Activated T-helper 1 cell treated with anti-CD3 and anti-CD28 coated beads, Interleukin-12 subunit alpha, Interleukin-12 subunit beta, Interleukin-2, Interleukin-4 antibody, amounts not matched to agents 30 ng/mL and 10 ng/mL and 1 ng/mL, durations not matched to agents 14 hours and 24 hours and 36 hours (primary cell): ENCODE measurements around the gene PSMB9. TPM values are rescaled to one million over a fixed set of nuclear protein-coding genes. Genes with fewer than 3 reads are reported as not detected.

Experiments
- DNase-seq: peaks from one replicate; pipeline ENCODE4 v3.0.0; 2021; ENCODE audit warnings: low spot score
- H3K27ac Mint-ChIP-seq: one replicate; pipeline ENCODE4 v1.8.0; 2021; ENCODE audit warnings: mild to moderate bottlenecking, mixed read lengths
- H3K27me3 Mint-ChIP-seq: one replicate; pipeline ENCODE4 v1.8.0; 2022; ENCODE audit warnings: mild to moderate bottlenecking, moderate library complexity, mixed read lengths; ENCODE audit not compliant: insufficient read depth
- H3K36me3 Mint-ChIP-seq: one replicate; pipeline ENCODE4 v1.8.0; 2021; ENCODE audit warnings: low read depth, mixed read lengths
- H3K4me1 Mint-ChIP-seq: one replicate; pipeline ENCODE4 v1.8.0; 2021; ENCODE audit warnings: low read depth, mixed read lengths
- H3K4me3 Mint-ChIP-seq: one replicate; pipeline ENCODE4 v1.8.0; 2021; ENCODE audit warnings: mild to moderate bottlenecking, moderate library complexity, mixed read lengths
- H3K9me3 Mint-ChIP-seq: one replicate; pipeline ENCODE4 v1.8.0; 2021; ENCODE audit warnings: mixed read lengths
- intact Hi-C: fragments of 100-400 bp; cut with micrococcal nuclease; formaldehyde crosslinking; loops from one replicate; pipeline ENCODE4 v1.15.1; 2024
- total RNA-seq: library from RNA; stranded (reverse); gene quantifications from 2 replicates; pipeline ENCODE4 v1.2.3, GENCODE V29; 2022

The PSMB9 gene
- total RNA-seq, 1 donor from 2014 or later, result 253 TPM

- Mint-ChIP-seq H3K27ac (peak overlapping the region; percentile 8), H3K4me1 (peaks cover 81% of the 10 kb centered on the region), H3K36me3 (peaks cover 76% of the 10 kb centered on the region), H3K9me3 (no peaks in the 10 kb centered on the region), H3K27me3 (no peaks in the 10 kb centered on the region), H3K4me3 (no peak overlapping the region)
- intact Hi-C loops, result no loop called here
- no peak for DNase-seq
Observed at GRCh38 chr6:32830017-32830416, 24.0 kb upstream of the PSMB9 start.

- intact Hi-C loops, result no loop called here
- Mint-ChIP-seq H3K4me1 (peaks cover 88% of the 10 kb centered on the region), H3K4me3 (no peak overlapping the region), H3K27me3 (no peaks in the 10 kb centered on the region), H3K9me3 (no peaks in the 10 kb centered on the region), H3K27ac (peak overlapping the region; percentile 20), H3K36me3 (peaks cover 85% of the 10 kb centered on the region)
- no peak for DNase-seq
Observed at GRCh38 chr6:32830936-32831335, 23.1 kb upstream of the PSMB9 start.

- H3K27ac Mint-ChIP-seq, result no peak overlapping the region
- H3K27me3 Mint-ChIP-seq, result no peaks in the 10 kb centered on the region
- DNase-seq, result no peak
- peaks cover 88% of the 10 kb centered on the region for H3K4me1 Mint-ChIP-seq
- no peaks in the 10 kb centered on the region for H3K9me3 Mint-ChIP-seq
- intact Hi-C loops, result no loop called here
- peaks cover 89% of the 10 kb centered on the region for H3K36me3 Mint-ChIP-seq
- H3K4me3 Mint-ChIP-seq, result no peak overlapping the region
Observed at GRCh38 chr6:32832535-32832934, 21.5 kb upstream of the PSMB9 start.

DNA sequence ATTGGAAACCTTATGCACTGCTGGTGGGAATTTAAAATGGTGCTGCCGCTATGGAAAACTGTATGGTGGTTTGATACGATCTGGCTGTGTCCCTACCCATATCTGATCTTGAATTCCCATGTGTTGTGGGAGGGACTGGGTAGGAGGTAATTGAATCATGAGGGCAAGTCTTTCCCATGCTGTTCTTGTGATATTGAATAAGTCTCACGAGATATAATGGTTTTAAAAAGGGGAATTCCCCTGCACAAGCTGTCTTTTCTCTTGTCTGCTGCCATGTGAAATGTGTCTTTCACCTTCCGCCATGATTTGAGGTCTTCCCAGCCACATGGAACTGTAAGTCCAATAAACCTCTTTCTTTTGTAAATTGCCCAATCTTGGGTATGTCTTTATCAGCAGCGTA is 20.3 kb upstream of the PSMB9 start:
- Mint-ChIP-seq H3K36me3 (peaks cover 82% of the 10 kb centered on the region), H3K27me3 (no peaks in the 10 kb centered on the region), H3K4me1 (peaks cover 81% of the 10 kb centered on the region), H3K27ac (peak overlapping the region; percentile 5), H3K9me3 (no peaks in the 10 kb centered on the region), H3K4me3 (peak overlapping the region; percentile 34)
- DNase-seq, result no peak
- intact Hi-C loops, result no loop called here

DNA sequence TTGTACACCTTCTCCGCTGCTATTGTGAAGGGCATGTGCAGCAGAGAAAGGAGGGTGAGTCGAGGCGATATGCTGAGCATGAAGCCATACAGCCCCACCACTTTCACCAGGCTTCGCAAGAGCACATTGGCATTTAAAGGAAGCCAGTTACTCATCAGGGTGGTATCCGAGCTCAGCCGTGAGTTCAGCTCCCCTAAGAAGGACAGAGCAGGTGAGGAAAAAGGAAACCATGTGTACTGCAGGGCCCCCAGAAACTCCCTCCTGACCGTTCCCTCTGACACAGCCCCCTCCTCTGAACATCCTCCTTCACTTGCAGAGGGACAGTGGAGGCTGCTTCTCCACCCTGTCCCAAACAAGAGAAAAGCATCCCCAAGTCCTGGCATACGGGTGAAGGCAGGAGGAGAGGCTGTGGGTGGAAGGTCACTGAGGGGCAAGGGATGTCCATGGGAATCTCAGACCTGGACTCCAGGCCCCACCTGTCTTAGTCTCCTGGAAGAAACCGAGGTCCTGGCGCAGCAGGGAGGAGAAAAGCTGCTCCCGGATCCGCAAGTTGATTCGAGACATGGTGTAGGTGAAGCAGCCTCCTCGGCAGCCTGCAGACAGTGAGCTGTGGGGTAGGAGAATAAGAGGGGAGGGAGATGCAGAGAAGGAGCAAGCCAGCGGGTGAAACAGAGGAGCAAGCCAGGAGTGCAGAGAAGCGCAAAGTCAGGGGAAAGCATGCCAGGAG is 18.7 kb upstream of the PSMB9 start:
- peaks cover 88% of the 10 kb centered on the region for H3K4me1 Mint-ChIP-seq
- peaks cover 74% of the 10 kb centered on the region for H3K36me3 Mint-ChIP-seq
- H3K9me3 Mint-ChIP-seq, result no peaks in the 10 kb centered on the region
- H3K27ac Mint-ChIP-seq, result peak overlapping the region; percentile 24
- no peaks in the 10 kb centered on the region for H3K27me3 Mint-ChIP-seq
- intact Hi-C loops, result no loop called here
- peak overlapping the region; percentile 79 for H3K4me3 Mint-ChIP-seq
- DNase-seq, result no peak

GRCh38 chr6:32836873-32837272 is 17.1 kb upstream of the PSMB9 start:
- DNase-seq, result no peak
- H3K27ac Mint-ChIP-seq, result peak overlapping the region; percentile 72
- peaks cover 88% of the 10 kb centered on the region for H3K4me1 Mint-ChIP-seq
- H3K9me3 Mint-ChIP-seq, result no peaks in the 10 kb centered on the region
- peak overlapping the region; percentile 79 for H3K4me3 Mint-ChIP-seq
- intact Hi-C loops, result no loop called here
- no peaks in the 10 kb centered on the region for H3K27me3 Mint-ChIP-seq
- peaks cover 75% of the 10 kb centered on the region for H3K36me3 Mint-ChIP-seq

- peak overlapping the region; percentile 72 for H3K27ac Mint-ChIP-seq
- no peak for DNase-seq
- H3K27me3 Mint-ChIP-seq, result no peaks in the 10 kb centered on the region
- peak overlapping the region; percentile 79 for H3K4me3 Mint-ChIP-seq
- H3K9me3 Mint-ChIP-seq, result no peaks in the 10 kb centered on the region
- peaks cover 76% of the 10 kb centered on the region for H3K36me3 Mint-ChIP-seq
- H3K4me1 Mint-ChIP-seq, result peaks cover 88% of the 10 kb centered on the region
- intact Hi-C loops, result loop anchor here (1.0 to 2.0 kb wide), 4 partner anchors 17 to 134 kb away; partner anchors contain the start of gene PSMB9
Observed at GRCh38 chr6:32837651-32838113, 16.3 kb upstream of the PSMB9 start.

- H3K27me3 Mint-ChIP-seq, result no peaks in the 10 kb centered on the region
- peaks cover 76% of the 10 kb centered on the region for H3K36me3 Mint-ChIP-seq
- H3K27ac Mint-ChIP-seq, result peak within 1 kb of the TSS; percentile 89
- H3K4me1 Mint-ChIP-seq, result peaks cover 87% of the 10 kb centered on the region
- intact Hi-C loops, result loop anchor here (1.0 to 2.0 kb wide), 4 partner anchors 16 to 133 kb away; partner anchors contain the start of gene PSMB9
- DNase-seq, result peak; percentile 97
- H3K9me3 Mint-ChIP-seq, result no peaks in the 10 kb centered on the region
- H3K4me3 Mint-ChIP-seq, result peak within 1 kb of the TSS; percentile 79
Observed at GRCh38 chr6:32838114-32838958, 15.7 kb upstream of the PSMB9 start, which contains the start of gene TAP2. TSS of gene TAP2 (minus strand) at chr6:32838739. CDS start at chr6:32838233, 506 bp downstream.

DNA sequence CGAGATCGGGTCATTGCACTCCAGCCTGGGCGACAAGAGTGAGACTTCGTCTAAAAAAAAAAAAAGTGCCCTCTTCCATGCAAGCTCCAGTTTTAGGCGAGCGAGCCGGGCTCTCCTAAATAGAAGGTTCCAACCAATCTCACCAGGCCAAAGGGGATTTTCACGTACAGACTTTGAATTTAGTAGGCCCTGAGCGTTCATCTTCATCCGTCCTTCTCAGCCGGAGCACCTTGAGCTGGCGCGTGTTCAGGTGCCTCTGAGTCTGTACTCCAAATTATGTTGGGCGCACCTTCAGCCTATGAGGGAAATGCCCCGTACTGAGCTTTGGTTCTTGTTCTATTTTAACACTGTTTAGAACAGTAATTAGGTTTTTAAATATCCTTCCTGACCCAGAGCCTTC is 14.6 kb upstream of the PSMB9 start:
- no peaks in the 10 kb centered on the region for H3K9me3 Mint-ChIP-seq
- no peaks in the 10 kb centered on the region for H3K27me3 Mint-ChIP-seq
- H3K4me1 Mint-ChIP-seq, result peaks cover 77% of the 10 kb centered on the region
- intact Hi-C loops, result loop anchor here (2.0 kb wide), 1 partner anchor 55 kb away; no protein-coding TSS in a partner anchor
- DNase-seq, result no peak
- peak overlapping the region; percentile 79 for H3K4me3 Mint-ChIP-seq
- peaks cover 72% of the 10 kb centered on the region for H3K36me3 Mint-ChIP-seq
- H3K27ac Mint-ChIP-seq, result peak overlapping the region; percentile 89

DNA sequence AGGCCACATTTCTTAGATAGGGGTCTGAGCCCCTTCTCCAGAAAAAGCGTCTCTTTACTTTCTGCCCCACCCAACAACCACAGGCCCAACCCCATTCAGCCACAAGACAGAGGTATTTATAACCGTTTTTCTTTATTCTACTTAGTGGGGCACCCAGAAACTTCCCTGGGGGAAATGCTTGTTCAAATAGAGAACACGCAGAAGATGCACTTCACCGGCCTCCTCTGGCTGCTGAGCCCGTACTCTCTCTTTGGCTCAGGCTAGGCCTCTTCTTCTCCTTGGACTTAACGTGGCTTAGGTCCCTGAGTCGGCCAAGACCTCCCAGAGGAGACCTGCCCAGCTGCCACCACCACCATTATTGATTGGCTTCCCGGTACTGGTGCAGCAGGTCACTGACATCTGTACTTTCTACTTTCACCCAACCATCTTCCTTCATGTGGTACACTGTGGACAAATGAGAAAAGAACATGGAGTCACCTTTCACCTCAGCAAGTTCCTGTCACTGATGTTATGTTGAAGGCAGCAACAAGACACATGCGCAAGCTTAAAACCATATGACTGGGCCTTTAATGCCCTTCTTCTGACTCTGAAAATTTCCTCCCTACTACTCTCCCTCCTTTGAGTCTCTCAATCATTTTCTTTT is 13.3 kb upstream of the PSMB9 start:
- Mint-ChIP-seq H3K27me3 (no peaks in the 10 kb centered on the region), H3K27ac (peak overlapping the region; percentile 88), H3K36me3 (peaks cover 70% of the 10 kb centered on the region), H3K4me3 (peak overlapping the region; percentile 93), H3K9me3 (no peaks in the 10 kb centered on the region), H3K4me1 (peaks cover 70% of the 10 kb centered on the region)
- DNase-seq, result peak; percentile 25
- intact Hi-C loops, result loop anchor here (5.0 to 10.0 kb wide), 3 partner anchors 472 to 1188 kb away; partner anchors contain the start of genes BAG6, CUTA, PHF1 and TAPBP

DNA sequence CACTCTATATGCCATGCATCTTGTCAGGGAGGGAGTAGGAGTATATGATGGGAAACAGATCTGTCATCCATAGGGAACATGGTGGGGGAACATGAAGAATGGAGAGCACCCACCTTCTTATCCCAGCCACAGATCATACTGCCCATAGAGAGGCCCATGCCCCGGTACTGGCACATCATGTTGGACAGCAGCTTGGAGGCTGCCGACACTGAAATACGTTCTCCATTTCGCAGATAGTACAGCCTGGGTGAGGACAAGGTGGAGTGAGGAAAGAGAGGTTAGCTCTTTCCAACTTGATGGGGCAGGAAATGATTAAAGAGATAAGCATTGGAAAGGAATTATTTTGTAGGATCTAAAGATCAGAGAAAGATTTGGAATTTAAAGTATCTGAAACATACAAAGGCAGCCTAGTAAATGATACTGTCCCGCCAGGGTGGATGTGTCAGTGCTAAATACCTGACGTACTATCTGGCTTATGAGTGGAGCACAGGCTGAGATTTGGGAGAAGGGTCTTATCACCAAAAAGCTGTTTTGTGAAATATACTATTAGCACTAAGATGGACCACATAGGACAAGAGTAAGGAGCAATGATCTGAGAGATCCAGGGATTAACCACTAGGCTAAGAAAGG is 11.9 kb upstream of the PSMB9 start:
- Mint-ChIP-seq H3K4me1 (peaks cover 70% of the 10 kb centered on the region), H3K9me3 (no peaks in the 10 kb centered on the region), H3K4me3 (peak overlapping the region; percentile 93), H3K27ac (peak overlapping the region; percentile 88), H3K27me3 (no peaks in the 10 kb centered on the region), H3K36me3 (peaks cover 70% of the 10 kb centered on the region)
- DNase-seq, result no peak
- intact Hi-C loops, result loop anchor here (5.0 to 10.0 kb wide), 3 partner anchors 470 to 1190 kb away; partner anchors contain the start of genes BAG6, CUTA, PHF1 and TAPBP

DNA sequence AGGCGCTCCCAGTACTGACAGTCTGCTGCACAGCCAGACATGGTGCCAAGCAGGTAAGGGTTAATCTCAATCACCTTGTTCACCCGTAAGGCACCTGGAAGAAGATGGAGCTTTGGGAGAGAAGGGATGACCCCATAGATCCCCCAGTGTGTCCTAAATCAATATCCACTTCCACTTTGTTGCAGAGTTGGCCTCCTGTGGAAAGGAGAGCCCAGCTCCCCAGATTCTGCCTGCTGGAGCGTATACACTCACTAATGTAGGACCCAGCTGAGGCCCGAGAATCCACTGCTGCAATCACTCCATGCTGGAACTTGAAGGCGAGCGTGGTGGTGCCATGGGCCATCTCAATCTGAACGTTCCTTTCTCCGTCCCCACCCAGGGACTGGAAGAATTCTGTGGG is 11.3 kb upstream of the PSMB9 start:
- no peak for DNase-seq
- H3K4me1 Mint-ChIP-seq, result peaks cover 71% of the 10 kb centered on the region
- H3K27me3 Mint-ChIP-seq, result no peaks in the 10 kb centered on the region
- H3K27ac Mint-ChIP-seq, result peak overlapping the region; percentile 98
- peak overlapping the region; percentile 93 for H3K4me3 Mint-ChIP-seq
- no peaks in the 10 kb centered on the region for H3K9me3 Mint-ChIP-seq
- H3K36me3 Mint-ChIP-seq, result peaks cover 70% of the 10 kb centered on the region
- intact Hi-C loops, result loop anchor here (5.0 to 10.0 kb wide), 3 partner anchors 470 to 1190 kb away; partner anchors contain the start of genes BAG6, CUTA, PHF1 and TAPBP
